GM10248 (cell line): ENCODE measurements around the gene SPAG4.

Experiments used
- CTCF ChIA-PET: fragments of 300-600 bp; sonication (Branson Sonifier 250); formaldehyde crosslinking; extraction: SDS; loops from one replicate; lab custom pipeline; 2021; ENCODE audit warnings: antibody characterized with exemption; lab: Yijun Ruan, JAX
- POLR2A ChIA-PET: fragments of 350-650 bp; sonication (Branson Sonifier 250); formaldehyde crosslinking; extraction: SDS; loops from one replicate; lab custom pipeline; 2020; ENCODE audit warnings: antibody characterized with exemption; lab: Yijun Ruan, JAX
- DNase-seq: peaks from one replicate; pipeline ENCODE4 v3.0.0; 2012; ENCODE audit errors: extremely low spot score
- CTCF ChIP-seq: IDR thresholded peaks from 2 replicates; pipeline ENCODE4 v1.5.1; 2012; ENCODE audit warnings: mild to moderate bottlenecking, low read depth; ENCODE audit errors: extremely low read depth, missing control alignments, control extremely low read depth

Gene SPAG4

GRCh38 chr20:35663516-35664465 is 48.2 kb downstream of the SPAG4 start:
- CTCF ChIA-PET: interaction anchor here (0.8 to 1.7 kb wide), 5 partner anchors 44 to 290 kb away, joined by 3 to 7 read pairs (median 4); partner anchors contain the start of genes SCAND1 and SPAG4
- peak; percentile 48 for DNase-seq
- POLR2A ChIA-PET: interaction anchor here (0.5 to 1.7 kb wide), 5 partner anchors 18 to 290 kb away, joined by 3 to 14 read pairs (median 7); no protein-coding TSS in a partner anchor

GRCh38 chr20:35664466-35665206 is 49.0 kb downstream of the SPAG4 start, which contains the start of the genes CPNE1 and RBM12:
TSS of gene CPNE1 (minus strand) at chr20:35664900. CDS start at chr20:35632923, 31,977 bp downstream.
TSS of gene RBM12 (minus strand) at chr20:35664900. CDS start at chr20:35655322, 9,578 bp downstream.
- POLR2A ChIA-PET: interaction anchor here (0.5 to 1.7 kb wide), 5 partner anchors 45 to 289 kb away, joined by 4 to 14 read pairs (median 8); no protein-coding TSS in a partner anchor
- no peak for TF ChIP-seq CTCF
- CTCF ChIA-PET: interaction anchor here (0.8 to 1.7 kb wide), 5 partner anchors 45 to 289 kb away, joined by 3 to 7 read pairs (median 4); partner anchors contain the start of genes SCAND1 and SPAG4
- peak; percentile 99 for DNase-seq

More at GRCh38 chr20:35663516-35664465, 48.2 kb downstream of the SPAG4 start:
- TF ChIP-seq CTCF: no peak

GRCh38 chr20:35665949-35666288 is 50.3 kb downstream of the SPAG4 start:
- DNase-seq: no peak
- no peak for TF ChIP-seq CTCF
- CTCF ChIA-PET: interaction anchor here (1.0 to 1.6 kb wide), 3 partner anchors 9 to 47 kb away, joined by 3 to 4 read pairs (median 3); no protein-coding TSS in a partner anchor
- POLR2A ChIA-PET: interaction anchor here (0.6 to 0.9 kb wide), 2 partner anchors 76 to 665 kb away, joined by 3 read pairs; partner anchors contain the start of gene RBM39

- TF ChIP-seq CTCF: no peak
- ChIA-PET CTCF (interaction anchor here (1.0 to 2.6 kb wide), 2 partner anchors 17 to 50 kb away, joined by 3 to 16 read pairs; no protein-coding TSS in a partner anchor), POLR2A (interaction anchor here (0.5 kb wide), 1 partner anchor 20 kb away, joined by 4 read pairs; no protein-coding TSS in a partner anchor)
- DNase-seq: no peak
Observed at GRCh38 chr20:35669221-35669620, 53.6 kb downstream of the SPAG4 start.

- POLR2A ChIA-PET: no interaction called here
- DNase-seq: no peak
- TF ChIP-seq CTCF: no peak
- CTCF ChIA-PET: interaction anchor here (1.4 to 1.5 kb wide), 2 partner anchors 14 to 20 kb away, joined by 4 read pairs; no protein-coding TSS in a partner anchor
Observed at GRCh38 chr20:35669681-35670080, 54.1 kb downstream of the SPAG4 start.
